Choroid plexus epithelial cell (primary cell): ENCODE measurements around the gene CUEDC1.
"Not testable (repeated sequence)": the region's sequence is repeated elsewhere in the genome, so short reads cannot be mapped to it uniquely, and the experiment has no call there.

Experiments
- DNase-seq: peaks from one replicate; pipeline ENCODE4 v3.0.0-alpha.2; 2010; ENCODE audit warnings: low read depth
- H3K4me3 ChIP-seq: 2 replicates; pipeline ENCODE4 v1.5.1; 2011; ENCODE audit warnings: low read depth, mild to moderate bottlenecking, control low read depth, low read length, moderate library complexity
- TF ChIP-seq, protein P1 (sequence below): conservative IDR thresholded peaks from 2 replicates; pipeline ENCODE4 v1.5.1; 2011; ENCODE audit warnings: low read depth, mild to moderate bottlenecking, control low read depth, inconsistent platforms, low read length, moderate library complexity

CUEDC1 gene

DNA sequence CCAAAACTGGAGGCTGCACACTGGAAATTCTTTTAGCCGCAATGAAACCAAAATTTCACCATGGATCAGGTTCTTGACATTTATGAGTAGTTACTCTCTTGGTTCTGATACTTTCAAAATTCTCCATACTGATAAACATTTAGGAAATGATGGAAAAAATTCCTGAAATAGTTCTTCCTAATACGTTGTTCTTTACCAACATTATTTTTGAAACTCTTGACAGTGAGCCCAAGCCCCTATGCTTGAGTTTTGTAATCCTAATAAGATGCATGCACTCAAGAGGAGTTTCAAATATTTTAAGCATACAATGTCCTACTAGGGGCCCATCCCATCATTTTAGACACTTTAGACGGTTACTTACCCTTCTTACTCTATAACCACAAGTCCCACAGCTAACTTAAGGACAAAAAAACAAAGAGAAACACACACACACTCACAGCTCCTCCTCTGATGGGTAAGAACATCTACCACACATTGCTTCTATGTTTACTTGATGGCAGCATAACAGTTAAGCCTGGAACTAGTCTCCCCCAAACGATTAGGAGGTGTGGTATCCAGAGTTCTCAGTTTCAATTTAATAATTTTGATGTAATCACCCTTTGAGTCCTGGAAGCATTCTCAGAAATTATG lies 29.2 kb upstream of the CUEDC1 start:
- TF ChIP-seq, protein P1, sequence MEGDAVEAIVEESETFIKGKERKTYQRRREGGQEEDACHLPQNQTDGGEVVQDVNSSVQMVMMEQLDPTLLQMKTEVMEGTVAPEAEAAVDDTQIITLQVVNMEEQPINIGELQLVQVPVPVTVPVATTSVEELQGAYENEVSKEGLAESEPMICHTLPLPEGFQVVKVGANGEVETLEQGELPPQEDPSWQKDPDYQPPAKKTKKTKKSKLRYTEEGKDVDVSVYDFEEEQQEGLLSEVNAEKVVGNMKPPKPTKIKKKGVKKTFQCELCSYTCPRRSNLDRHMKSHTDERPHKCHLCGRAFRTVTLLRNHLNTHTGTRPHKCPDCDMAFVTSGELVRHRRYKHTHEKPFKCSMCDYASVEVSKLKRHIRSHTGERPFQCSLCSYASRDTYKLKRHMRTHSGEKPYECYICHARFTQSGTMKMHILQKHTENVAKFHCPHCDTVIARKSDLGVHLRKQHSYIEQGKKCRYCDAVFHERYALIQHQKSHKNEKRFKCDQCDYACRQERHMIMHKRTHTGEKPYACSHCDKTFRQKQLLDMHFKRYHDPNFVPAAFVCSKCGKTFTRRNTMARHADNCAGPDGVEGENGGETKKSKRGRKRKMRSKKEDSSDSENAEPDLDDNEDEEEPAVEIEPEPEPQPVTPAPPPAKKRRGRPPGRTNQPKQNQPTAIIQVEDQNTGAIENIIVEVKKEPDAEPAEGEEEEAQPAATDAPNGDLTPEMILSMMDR: no peak
- H3K4me3 ChIP-seq: no peak overlapping the region
- peak; percentile 36 for DNase-seq

- TF ChIP-seq, protein P1: no peak
- no peak for DNase-seq
- H3K4me3 ChIP-seq: no peak overlapping the region
Observed at GRCh38 chr17:57983446-57983845, 28.2 kb upstream of the CUEDC1 start.

DNA sequence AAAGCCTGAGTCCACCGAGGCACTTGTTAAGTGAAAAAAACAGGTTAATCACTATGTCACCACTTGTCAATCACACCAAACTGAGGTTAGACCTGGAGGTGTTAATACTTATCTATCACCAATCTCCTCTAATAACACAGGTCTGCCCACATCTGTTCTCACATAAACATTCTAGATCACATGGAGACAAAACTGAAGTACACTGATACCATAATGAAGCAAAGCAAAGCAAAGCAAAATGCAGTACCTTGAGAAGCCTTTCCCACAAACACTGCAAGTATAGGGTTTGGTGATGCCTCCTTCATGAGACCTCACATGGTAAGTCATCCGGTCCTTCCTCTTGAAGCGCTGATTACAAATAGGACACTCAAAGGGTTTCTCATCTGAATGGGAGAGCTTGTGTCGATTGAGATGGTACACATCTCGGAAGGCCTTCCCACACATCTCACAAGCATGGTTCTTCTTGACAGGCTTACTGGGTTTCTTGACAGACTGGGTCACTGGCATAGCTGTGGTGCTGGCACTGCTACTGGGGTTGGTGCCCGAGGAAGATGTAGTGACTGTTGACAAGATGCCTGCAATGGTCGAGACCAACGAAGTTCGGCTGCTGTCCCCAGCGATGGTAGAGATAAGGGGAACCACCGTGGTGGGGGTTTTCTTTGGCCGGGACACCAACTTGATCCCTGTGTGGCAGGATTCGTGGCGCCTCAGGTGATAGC lies 27.4 kb upstream of the CUEDC1 start:
- DNase-seq: no peak

GRCh38 chr17:57980522-57980921 lies 25.3 kb upstream of the CUEDC1 start:
- TF ChIP-seq, protein P1: no peak
- no peak overlapping the region for H3K4me3 ChIP-seq
- DNase-seq: no peak

More for the DNA sequence above, 27.4 kb upstream of the CUEDC1 start:
- TF ChIP-seq, protein P1: no peak
- no peak overlapping the region for H3K4me3 ChIP-seq

DNA sequence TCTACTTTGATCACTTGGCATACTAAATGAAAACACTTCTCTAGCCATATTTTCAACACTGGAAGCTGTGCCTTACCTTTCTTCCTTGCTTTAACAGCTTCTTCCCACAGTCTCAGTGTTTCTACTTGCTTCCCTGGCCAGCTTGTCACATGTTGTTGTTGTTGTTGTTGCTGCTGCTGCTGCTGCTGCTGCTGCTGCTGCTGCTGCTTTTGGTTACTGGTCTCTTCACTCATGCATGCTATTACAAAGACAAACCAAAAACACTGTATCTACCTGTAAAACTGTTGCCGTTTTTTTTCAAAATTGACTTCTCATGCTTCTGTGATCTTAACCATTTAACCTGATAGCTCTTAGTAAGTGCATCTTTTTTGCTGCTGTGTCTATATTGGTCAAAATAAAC lies 23.9 kb upstream of the CUEDC1 start:
- no peak for DNase-seq
- TF ChIP-seq, protein P1: no peak
- H3K4me3 ChIP-seq: no peak overlapping the region

GRCh38 chr17:57976594-57976993 lies 21.4 kb upstream of the CUEDC1 start:
- no peak overlapping the region for H3K4me3 ChIP-seq
- no peak for DNase-seq
- TF ChIP-seq, protein P1: no peak

- no peak overlapping the region for H3K4me3 ChIP-seq
- DNase-seq: peak; percentile 83
- TF ChIP-seq, protein P1: no peak
Observed at GRCh38 chr17:57975044-57975443, 19.8 kb upstream of the CUEDC1 start.

GRCh38 chr17:57974053-57974824 lies 19.0 kb upstream of the CUEDC1 start:
- not testable (repeated sequence) for DNase-seq, H3K4me3 ChIP-seq
